K562 (cell line): Measurements from ENCODE around the gene TMEM141. TPM values are rescaled to one million over a fixed set of nuclear protein-coding genes. Genes with fewer than 3 reads are reported as not detected.

Experiments
- ATAC-seq: fragments of 200-7000 bp; cut with Tn5 transposase; 3 replicates; pipeline ENCODE4 v1.9.1; 2020; ENCODE audit warnings: moderate library complexity
- BruUV-seq: library from RNA; stranded (reverse); fragments of 400-500 nt; replicated peaks from 2 replicates; lab custom pipeline; 2021; lab: Mats Ljungman, UMichigan
- CTCF ChIA-PET: fragments of 300-600 bp; formaldehyde crosslinking; extraction: SDS; loops from one replicate; lab custom pipeline; 2021; ENCODE audit warnings: low intra/inter-chr PET ratio; lab: Yijun Ruan, JAX
- POLR2A ChIA-PET: fragments of 300-600, 350-650 bp; sonication (Branson Sonifier 250); formaldehyde crosslinking; extraction: SDS; loops from one replicate; lab custom pipeline; 2021; ENCODE audit warnings: antibody characterized with exemption, inconsistent platforms; lab: Yijun Ruan, JAX
- DNase-seq, 4 experiments: peaks; one replicate each; pipeline versions ENCODE4 v3.0.0 to v3.0.0-alpha.2; 2011 to 2018; ENCODE audit warnings: low spot score in 3 of 4, mixed read lengths in 3 of 4; ENCODE audit errors: extremely low read depth in 1 of 4
- FAIRE-seq: peaks from 2 replicates; lab custom pipeline; 2011; peaks lifted over from hg19 to GRCh38; lab: Jason Lieb, UNC
- H2AFZ ChIP-seq: 2 replicates; pipeline ENCODE4 v1.6.0; 2011; ENCODE audit warnings: low read depth, low read length, control low read depth, inconsistent platforms
- H3K27ac ChIP-seq: fragments of 200-600 bp; 3 replicates; pipeline ENCODE4 v1.8.0; 2011; ENCODE audit warnings: low read depth, mild to moderate bottlenecking, control low read depth, inconsistent platforms, low read length, moderate library complexity, mixed read lengths; ENCODE audit errors: extremely low read depth
- H3K27me3 ChIP-seq, 2 experiments: fragments of 300-600 bp in 1 of 2; 2 replicates in 1 of 2; 3 replicates in 1 of 2; pipeline versions ENCODE4 v1.6.0 to v1.8.0; 2011; ENCODE audit warnings: inconsistent platforms in 2 of 2, low read length in 2 of 2, mild to moderate bottlenecking in 1 of 2, mixed read lengths in 1 of 2, moderate library complexity in 1 of 2; ENCODE audit not compliant: control insufficient read depth in 2 of 2, insufficient read depth in 2 of 2
- H3K36me3 ChIP-seq: fragments of 300-600 bp; 3 replicates; pipeline ENCODE4 v1.8.0; 2011; ENCODE audit warnings: mild to moderate bottlenecking, low read length, inconsistent platforms; ENCODE audit not compliant: control insufficient read depth, insufficient read depth
- H3K4me1 ChIP-seq, 2 experiments: fragments of 200-600 bp in 1 of 2; replicated peaks in 1 of 2; 2 replicates in 1 of 2; 3 replicates in 1 of 2; pipeline versions ENCODE4 v1.5.1 to v1.8.0; 2011; ENCODE audit warnings: inconsistent platforms in 2 of 2, low read length in 2 of 2, mild to moderate bottlenecking in 1 of 2, mixed read lengths in 1 of 2, moderate library complexity in 1 of 2; ENCODE audit not compliant: control insufficient read depth in 2 of 2, insufficient read depth in 2 of 2
- H3K4me2 ChIP-seq: 2 replicates; pipeline ENCODE4 v1.6.1; 2011; ENCODE audit warnings: low read length, control low read depth, inconsistent platforms, mixed read lengths; ENCODE audit not compliant: insufficient read depth
- H3K4me3 ChIP-seq: fragments of 200-600 bp; sonication (generic), shearing (Covaris generic); 2 replicates; pipeline ENCODE4 v1.5.1; 2016; ENCODE audit warnings: control low read depth, inconsistent platforms
- H3K79me2 ChIP-seq: fragments of 200-600 bp; 3 replicates; pipeline ENCODE4 v1.8.0; 2011; ENCODE audit warnings: low read length, inconsistent platforms; ENCODE audit not compliant: control insufficient read depth, insufficient read depth
- H3K9ac ChIP-seq, 2 experiments: 2 replicates each; pipeline versions ENCODE4 v1.6.0 to v1.6.1; 2011; ENCODE audit warnings: low read depth in 2 of 2, low read length in 2 of 2, control low read depth in 1 of 2, inconsistent platforms in 1 of 2, mild to moderate bottlenecking in 1 of 2, mixed read lengths in 1 of 2; ENCODE audit not compliant: insufficient read depth in 1 of 2
- H3K9me1 ChIP-seq: one replicate; pipeline ENCODE4 v1.6.0; 2011; ENCODE audit warnings: inconsistent platforms, mild to moderate bottlenecking, low read length, moderate library complexity; ENCODE audit not compliant: control insufficient read depth, insufficient read depth
- H3K9me3 ChIP-seq: replicated peaks from 2 replicates; pipeline ENCODE4 v1.5.1; 2011; ENCODE audit warnings: low read depth, low read length, inconsistent platforms; ENCODE audit not compliant: control insufficient read depth, insufficient read depth
- H4K20me1 ChIP-seq: replicated peaks from 2 replicates; pipeline ENCODE4 v1.6.1; 2011; ENCODE audit warnings: low read length, inconsistent platforms, mixed read lengths; ENCODE audit not compliant: control insufficient read depth, insufficient read depth
- ATF4 ChIP-seq: fragments of 450-650 bp; formaldehyde crosslinking; IDR thresholded peaks from 2 replicates; pipeline ENCODE4 v1.4.0; 2022; ENCODE audit warnings: mild to moderate bottlenecking, moderate library complexity
- CCAR2 ChIP-seq: fragments of 200-400 bp; formaldehyde crosslinking; IDR thresholded peaks from 2 replicates; pipeline ENCODE4 v1.6.1; 2017; ENCODE audit warnings: mild to moderate bottlenecking, low read depth, low read length
- COPS2 ChIP-seq: fragments of 450-650 bp; conservative IDR thresholded peaks from 2 replicates; pipeline ENCODE4 v1.6.1; 2016; ENCODE audit warnings: mild to moderate bottlenecking, moderate library complexity
- CTCF ChIP-seq, 3 experiments: IDR thresholded peaks in 2 of 3; conservative IDR thresholded peaks in 1 of 3; 2 replicates each; pipeline ENCODE4 v1.5.1; 2011 to 2012; ENCODE audit warnings: low read length in 3 of 3, mild to moderate bottlenecking in 3 of 3, control low read depth in 2 of 3, improper control_type of control experiment in 1 of 3, inconsistent platforms in 1 of 3, low read depth in 1 of 3, mixed read lengths in 1 of 3, moderate library complexity in 1 of 3; ENCODE audit not compliant: insufficient read depth in 2 of 3
- GABPB2 ChIP-seq: fragments of 250-450 bp; sonication (Bioruptor Pico); conservative IDR thresholded peaks from 2 replicates; pipeline ENCODE4 v1.5.1; 2021; ENCODE audit warnings: mild to moderate bottlenecking
- HIVEP1 ChIP-seq: fragments of 250-450 bp; sonication (Bioruptor Pico); IDR thresholded peaks from 2 replicates; pipeline ENCODE4 v1.4.0; 2020; ENCODE audit warnings: mild to moderate bottlenecking
- HNRNPL ChIP-seq: fragments of 200-400 bp; formaldehyde crosslinking; IDR thresholded peaks from 2 replicates; pipeline ENCODE4 v1.6.1; 2017; ENCODE audit warnings: low read depth, mild to moderate bottlenecking, low read length
- KLF13 ChIP-seq: fragments of 450-650 bp; IDR thresholded peaks from 2 replicates; pipeline ENCODE4 v1.6.1; 2016; ENCODE audit warnings: missing genetic modification characterization, low read depth, mild to moderate bottlenecking, missing compliant biosample characterization, moderate library complexity, borderline replicate concordance
- NCOA6 ChIP-seq: fragments of 450-650 bp; IDR thresholded peaks from 2 replicates; pipeline ENCODE4 v1.6.1; 2017; ENCODE audit warnings: mild to moderate bottlenecking
- NFE2L1 ChIP-seq: fragments of 450-650 bp; IDR thresholded peaks from 2 replicates; pipeline ENCODE4 v1.6.1; 2016; ENCODE audit warnings: missing genetic modification characterization, low read depth, mild to moderate bottlenecking, missing compliant biosample characterization, moderate library complexity, borderline replicate concordance
- NFRKB ChIP-seq: fragments of 450-650 bp; IDR thresholded peaks from 2 replicates; pipeline ENCODE4 v1.6.1; 2016; ENCODE audit warnings: low read depth
- TCF3 ChIP-seq: sonication (generic); formaldehyde crosslinking; IDR thresholded peaks from 2 replicates; pipeline ENCODE4 v1.4.0; 2020; ENCODE audit warnings: mild to moderate bottlenecking, missing genetic modification reagents
- ZC3H11A ChIP-seq: IDR thresholded peaks from 2 replicates; pipeline ENCODE4 v1.6.1; 2012; ENCODE audit warnings: low read depth, low read length, improper control_type of control experiment
- ZNF609 ChIP-seq: sonication (generic); formaldehyde crosslinking; IDR thresholded peaks from 2 replicates; pipeline ENCODE4 v1.8.1; 2023; ENCODE audit warnings: missing genetic modification reagents, mild to moderate bottlenecking, borderline replicate concordance
- WGBS: fragments of 100-300 bp; shearing (Covaris generic); methylation state at CpG from one replicate; pipeline ENCODE4 v1.1.6; 2016; ENCODE audit warnings: low coverage, mixed read lengths; ENCODE audit not compliant: insufficient coverage; ENCODE audit errors: missing lambda C conversion rate; 5-methylcytosine and 5-hydroxymethylcytosine counted together
- in situ Hi-C: fragments of 300-500 bp; cut with MboI; formaldehyde crosslinking; loops from 4 replicates; pipeline ENCODE4 v1.15.0; 2018; ENCODE audit warnings: inconsistent platforms, mixed read lengths
- intact Hi-C: fragments of 100-400 bp; cut with micrococcal nuclease; formaldehyde crosslinking; loops from 2 replicates; pipeline ENCODE4 v1.14.2; 2022
- polyA plus RNA-seq, 8 experiments: library from polyadenylated mRNA; depleted of rRNA in 4 of 8; stranded (reverse) in 5 of 8; unstranded in 3 of 8; fragments of >200 nt; fragmentation: Nextera tagmentation in 2 of 8; fragmentation: Illumina TruSeq in 1 of 8; extraction: Ambion mirVana in 2 of 8; extraction: Trizol in 1 of 8; gene quantifications; 2 replicates each; pipeline versions ENCODE4 v1.2.1 to v1.2.3, GENCODE V29; 2011 to 2014; ENCODE audit warnings: inconsistent platforms in 1 of 8, missing spikeins in 1 of 8
- total RNA-seq, 7 experiments: library from RNA; depleted of rRNA in 6 of 7; stranded (reverse); fragments of >200 nt in 6 of 7; fragmentation: Illumina TruSeq in 2 of 7; extraction: Trizol in 2 of 7; gene quantifications; 2 replicates each; pipeline versions ENCODE4 v1.2.1 to v1.2.3, GENCODE V29; 2011 to 2021; ENCODE audit warnings: low replicate concordance in 1 of 7

Gene TMEM141
- total and polyA plus RNA-seq, 9 of the 15 experiments (the other 6 are each of a cell fraction or from before 2014, with no cell fraction given) = 21.5 to 123 (median 74.8) TPM

GRCh38 chr9:136779808-136780207, 11.3 kb upstream of the TMEM141 start (continued):
- TF ChIP-seq CTCF (IDR thresholded peaks at IDR 0.05 in 2 of 3, conservative IDR thresholded peaks at IDR 0.05 in 1 of 3; ENCODE audit: insufficient read depth in 2 of 3, low read depth in 1 of 3, low read length in 3 of 3) (peak in 2 of 3 experiments; percentile 22 to 30; a peak in 1 of 6 replicates), GABPB2 (CRISPR knock-in tag) (no peak)

- Histone ChIP-seq H3K9me1 (no peaks in the 10 kb centered on the region), H3K4me2 (no peak overlapping the region), H3K27ac (no peak overlapping the region), H3K36me3 (no peaks in the 10 kb centered on the region), H4K20me1 (no peaks in the 10 kb centered on the region), H3K79me2 (no peaks in the 10 kb centered on the region), H3K4me1 (peaks cover 33 to 35% of the 10 kb centered on the region in 2 experiments), H2AFZ (no peak overlapping the region), H3K9me3 (no peaks in the 10 kb centered on the region), H3K27me3 (no peaks in the 10 kb centered on the region), H3K9ac (no peak overlapping the region), H3K4me3 (no peak overlapping the region)
- BruUV-seq = no TSS peak
- WGBS = 95% methylated on average over 3 of the region's 3 CpGs
- ChIA-PET POLR2A (no interaction called here), CTCF (interaction anchor here (1.0 kb wide), 1 partner anchor 11 kb away, joined by 7 read pairs; no protein-coding TSS in a partner anchor)
- ATAC-seq (no peak), DNase-seq (no peak), FAIRE-seq (no peak)
- in situ Hi-C loops = loop anchor here (25.0 kb wide), 1 partner anchor 455 kb away; the partner anchor contains the start of genes CYSRT1, RNF224, SLC34A3 and TUBB4B
- intact Hi-C loops = loop anchor here (10.0 kb wide), 1 partner anchor 462 kb away; the partner anchor contains the start of gene TUBB4B
- TF ChIP-seq NFRKB (no peak), GABPB2 (CRISPR knock-in tag) (no peak), TCF3 (CRISPR knock-in tag) (no peak), ZC3H11A (no peak), ATF4 (CRISPR knock-in tag) (no peak), NCOA6 (no peak), ZNF609 (CRISPR knock-in tag) (no peak), NFE2L1 (tag) (no peak), HIVEP1 (CRISPR knock-in tag) (no peak), CCAR2 (no peak), HNRNPL (no peak), COPS2 (no peak), KLF13 (no peak)
These were observed 8.7 kb upstream of the TMEM141 start for GRCh38 chr9:136782452-136782851.
